ENCODE results near the gene GRAMD1B.
"Not testable (repeated sequence)": the region's sequence is repeated elsewhere in the genome, so short reads cannot be mapped to it uniquely, and the experiment has no call there.

GRAMD1B gene

DNA sequence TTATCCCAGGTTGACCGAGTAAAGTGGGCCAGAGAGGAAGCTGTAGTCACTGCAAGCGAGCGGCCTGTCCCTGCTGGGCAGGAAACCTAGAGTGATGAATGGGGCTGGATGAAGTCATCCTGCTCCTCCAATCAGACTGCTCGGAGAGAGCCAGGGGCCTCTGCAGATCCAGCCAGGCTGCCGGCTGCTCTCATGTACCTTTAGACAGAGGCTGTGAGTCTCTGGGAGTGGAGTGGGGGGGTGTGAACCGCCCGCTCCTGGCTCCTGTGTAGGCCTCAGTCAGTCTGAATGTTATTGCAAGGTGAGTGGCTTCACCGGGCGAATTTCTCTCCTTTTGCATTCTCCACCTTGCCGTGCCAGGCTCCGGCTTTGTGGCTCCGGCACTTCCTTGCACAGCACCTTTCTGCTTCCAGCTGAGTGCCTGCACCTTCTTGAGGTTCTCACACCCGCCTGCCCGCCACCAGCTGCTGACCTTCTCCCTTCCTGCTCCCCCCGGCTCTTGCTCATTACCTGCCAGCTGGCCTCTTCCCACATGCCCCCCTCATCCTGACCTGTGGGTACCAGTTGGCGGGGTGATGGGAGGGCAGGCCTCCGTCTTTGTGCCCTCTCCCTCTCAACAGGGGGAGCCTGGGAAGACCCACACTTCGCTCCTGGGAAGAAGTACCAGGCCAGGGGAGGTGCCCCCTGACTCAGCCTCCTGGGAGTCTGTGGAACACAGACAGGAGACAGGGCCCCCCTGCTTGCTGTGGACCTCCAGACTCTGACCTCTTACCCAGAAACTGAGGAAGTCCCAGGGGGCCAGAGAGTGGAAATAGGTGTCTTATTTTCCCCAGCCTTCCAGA is 79.9 kb downstream of the GRAMD1B start:
- H3K4me3 Mint-ChIP-seq = no peak overlapping the region
- DNase-seq (ENCODE audit: low spot score) = no peak
- H3K36me3 Mint-ChIP-seq (ENCODE audit: low read depth) = peaks cover 5% of the 10 kb centered on the region
- no peaks in the 10 kb centered on the region for H3K27me3 Mint-ChIP-seq (ENCODE audit: low read depth)
- H3K4me1 Mint-ChIP-seq (ENCODE audit: low read depth) = peaks cover 31% of the 10 kb centered on the region
- no peaks in the 10 kb centered on the region for H3K9me3 Mint-ChIP-seq
- H3K27ac Mint-ChIP-seq = no peak overlapping the region

DNA sequence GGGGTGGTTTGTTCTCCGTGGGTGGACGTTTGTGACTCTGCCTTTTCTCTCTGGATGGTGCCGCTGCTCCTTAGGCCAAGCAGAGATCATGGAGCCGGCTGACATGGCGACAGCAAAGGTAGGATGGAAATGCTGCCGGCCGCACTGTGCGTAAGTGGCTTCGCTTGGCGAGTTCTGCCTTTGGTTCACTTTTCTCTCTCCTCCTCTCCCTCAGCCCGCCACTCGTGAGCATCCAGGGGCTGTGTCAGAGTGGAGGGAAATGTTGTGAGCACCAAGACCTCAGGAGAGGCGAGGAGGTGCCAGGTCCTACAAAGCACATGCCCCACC is 80.5 kb downstream of the GRAMD1B start:
- Mint-ChIP-seq H3K27ac (no peak overlapping the region), H3K36me3 (ENCODE audit: low read depth) (peaks cover 6% of the 10 kb centered on the region), H3K9me3 (no peaks in the 10 kb centered on the region), H3K27me3 (ENCODE audit: low read depth) (no peaks in the 10 kb centered on the region), H3K4me1 (ENCODE audit: low read depth) (peaks cover 28% of the 10 kb centered on the region), H3K4me3 (no peak overlapping the region)
- no peak for DNase-seq (ENCODE audit: low spot score)

DNA sequence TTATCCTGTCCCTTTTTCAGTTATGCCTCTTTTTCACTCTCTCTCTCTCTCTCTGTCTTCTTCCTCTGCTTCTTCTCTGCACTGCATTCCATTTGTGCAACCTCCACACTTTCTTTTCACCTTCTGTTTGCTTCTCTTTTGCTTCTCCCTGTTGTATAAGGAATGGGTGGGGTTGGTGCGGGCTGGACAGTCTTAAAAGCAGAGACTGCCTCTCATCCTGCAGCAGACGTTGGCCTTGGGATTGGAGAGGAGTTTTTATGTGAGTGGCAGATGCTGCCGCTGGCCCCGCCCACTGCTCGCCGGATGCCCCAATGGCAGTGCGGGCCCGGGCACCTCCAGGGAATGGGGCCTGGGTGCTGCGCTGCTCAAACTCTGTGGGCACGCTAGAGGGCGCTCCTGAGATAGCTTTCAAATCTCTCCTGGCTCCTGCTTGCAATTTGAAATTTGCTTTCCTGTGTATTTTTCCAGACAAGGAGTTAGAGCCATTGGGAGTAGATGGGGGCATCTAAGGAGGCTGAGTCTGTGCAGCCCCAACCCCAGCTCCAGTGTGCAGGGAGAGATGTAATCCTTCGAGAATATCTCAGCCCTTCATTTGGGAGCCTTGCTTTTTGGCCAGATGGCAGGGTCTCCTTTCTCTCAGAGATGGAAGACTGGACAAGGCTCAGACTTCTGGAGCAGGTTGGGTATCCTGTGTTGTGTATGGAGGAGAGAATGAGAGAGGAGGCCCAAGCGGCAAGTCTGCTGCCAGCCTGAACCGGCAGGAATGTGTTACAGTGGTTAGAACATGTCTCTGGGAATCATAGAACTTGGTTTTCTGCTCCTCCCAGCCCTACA is 81.2 kb downstream of the GRAMD1B start:
- Mint-ChIP-seq H3K4me3 (no peak overlapping the region), H3K36me3 (ENCODE audit: low read depth) (peaks cover 3% of the 10 kb centered on the region), H3K9me3 (no peaks in the 10 kb centered on the region), H3K27me3 (ENCODE audit: low read depth) (no peaks in the 10 kb centered on the region), H3K27ac (peak overlapping the region; percentile 1), H3K4me1 (ENCODE audit: low read depth) (peaks cover 24% of the 10 kb centered on the region)
- peak; percentile 66 for DNase-seq (ENCODE audit: low spot score)

- H3K4me3 Mint-ChIP-seq; H3K27ac Mint-ChIP-seq; DNase-seq (ENCODE audit: low spot score); H3K27me3 Mint-ChIP-seq (ENCODE audit: low read depth); H3K9me3 Mint-ChIP-seq; H3K36me3 Mint-ChIP-seq (ENCODE audit: low read depth): not testable (repeated sequence)
- peaks cover 32% of the 10 kb centered on the region for H3K4me1 Mint-ChIP-seq (ENCODE audit: low read depth)
Measured at GRCh38 chr11:123513309-123513708, 83.2 kb downstream of the GRAMD1B start.

GRCh38 chr11:123516238-123516637 is 86.2 kb downstream of the GRAMD1B start:
- Mint-ChIP-seq H3K4me3 (no peak overlapping the region), H3K27ac (no peak overlapping the region), H3K36me3 (ENCODE audit: low read depth) (peaks cover 6% of the 10 kb centered on the region), H3K27me3 (ENCODE audit: low read depth) (no peaks in the 10 kb centered on the region), H3K4me1 (ENCODE audit: low read depth) (peaks cover 25% of the 10 kb centered on the region), H3K9me3 (peaks cover 5% of the 10 kb centered on the region)
- DNase-seq (ENCODE audit: low spot score) = no peak

- Mint-ChIP-seq H3K36me3 (ENCODE audit: low read depth) (peaks cover 9% of the 10 kb centered on the region), H3K4me3 (no peak overlapping the region), H3K4me1 (ENCODE audit: low read depth) (peaks cover 22% of the 10 kb centered on the region), H3K27ac (no peak overlapping the region), H3K27me3 (ENCODE audit: low read depth) (no peaks in the 10 kb centered on the region), H3K9me3 (peaks cover 8% of the 10 kb centered on the region)
- no peak for DNase-seq (ENCODE audit: low spot score)
Measured at GRCh38 chr11:123517559-123518364, 87.7 kb downstream of the GRAMD1B start.

DNA sequence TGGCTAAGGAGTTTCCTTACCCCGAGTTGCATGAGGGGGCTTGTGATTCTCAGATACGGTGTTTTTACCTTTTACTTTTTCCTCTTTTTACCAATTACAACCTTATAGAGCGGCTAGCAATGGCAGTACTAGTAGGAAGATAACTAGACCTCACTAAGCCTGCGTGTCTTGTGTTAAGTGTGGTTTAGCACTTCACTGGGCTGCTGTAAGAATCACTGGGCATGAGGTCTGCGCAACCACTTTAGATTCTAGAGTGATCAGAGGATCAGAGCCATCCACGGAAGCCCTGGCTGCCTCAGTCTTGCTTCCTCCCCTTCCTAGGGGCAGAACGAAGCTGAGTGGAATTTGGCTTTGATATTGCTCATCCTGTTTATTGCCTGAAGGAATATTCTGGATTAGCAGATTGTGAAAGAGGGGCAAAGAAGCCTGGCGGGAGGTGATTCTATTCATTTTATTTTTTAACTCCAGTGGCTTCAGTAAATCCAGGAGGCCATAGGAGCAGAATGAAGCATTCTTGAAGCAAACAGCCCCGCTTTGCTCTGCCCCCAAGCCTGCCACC is 88.5 kb downstream of the GRAMD1B start:
- peaks cover 8% of the 10 kb centered on the region for H3K9me3 Mint-ChIP-seq

GRCh38 chr11:123519055-123519796 is 89.2 kb downstream of the GRAMD1B start:
- peaks cover 9% of the 10 kb centered on the region for H3K36me3 Mint-ChIP-seq (ENCODE audit: low read depth)
- peaks cover 8% of the 10 kb centered on the region for H3K9me3 Mint-ChIP-seq
- peaks cover 19% of the 10 kb centered on the region for H3K4me1 Mint-ChIP-seq (ENCODE audit: low read depth)
- no peak overlapping the region for H3K27ac Mint-ChIP-seq
- DNase-seq (ENCODE audit: low spot score) = no peak
- H3K27me3 Mint-ChIP-seq (ENCODE audit: low read depth) = no peaks in the 10 kb centered on the region
- no peak overlapping the region for H3K4me3 Mint-ChIP-seq

More for the DNA sequence above, 88.5 kb downstream of the GRAMD1B start:
- Mint-ChIP-seq H3K36me3 (ENCODE audit: low read depth) (peaks cover 9% of the 10 kb centered on the region), H3K4me1 (ENCODE audit: low read depth) (peaks cover 19% of the 10 kb centered on the region), H3K27ac (no peak overlapping the region), H3K4me3 (no peak overlapping the region), H3K27me3 (ENCODE audit: low read depth) (no peaks in the 10 kb centered on the region)
- no peak for DNase-seq (ENCODE audit: low spot score)

- Mint-ChIP-seq H3K4me3 (no peak overlapping the region), H3K27me3 (ENCODE audit: low read depth) (no peaks in the 10 kb centered on the region), H3K4me1 (ENCODE audit: low read depth) (peaks cover 19% of the 10 kb centered on the region), H3K27ac (no peak overlapping the region), H3K36me3 (ENCODE audit: low read depth) (peaks cover 9% of the 10 kb centered on the region), H3K9me3 (peaks cover 8% of the 10 kb centered on the region)
- DNase-seq (ENCODE audit: low spot score) = no peak
Measured at GRCh38 chr11:123519797-123520193, 89.7 kb downstream of the GRAMD1B start.

- peaks cover 17% of the 10 kb centered on the region for H3K4me1 Mint-ChIP-seq (ENCODE audit: low read depth)
- not testable (repeated sequence) for H3K9me3 Mint-ChIP-seq; H3K27me3 Mint-ChIP-seq (ENCODE audit: low read depth); DNase-seq (ENCODE audit: low spot score); H3K27ac Mint-ChIP-seq; H3K36me3 Mint-ChIP-seq (ENCODE audit: low read depth); H3K4me3 Mint-ChIP-seq
Measured at GRCh38 chr11:123520476-123520875, 90.4 kb downstream of the GRAMD1B start.

DNA sequence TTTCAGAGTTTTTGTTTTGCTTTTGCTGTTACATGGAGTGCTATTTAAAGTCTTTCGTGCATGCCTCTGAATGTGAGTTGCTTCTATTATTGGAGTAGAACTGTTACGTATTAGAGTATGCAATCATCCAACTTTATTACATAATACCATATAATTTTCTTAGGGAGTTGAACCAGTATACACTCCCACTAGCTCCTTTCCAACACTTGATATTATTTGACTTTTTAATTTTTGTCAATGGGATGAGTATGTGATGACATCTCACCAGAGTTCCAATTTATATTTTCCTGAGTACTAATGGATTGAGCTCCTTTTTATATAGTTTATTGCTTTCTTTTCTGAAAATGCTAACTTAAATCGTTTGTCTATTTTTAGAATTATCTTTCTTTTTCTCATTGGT is 90.9 kb downstream of the GRAMD1B start:
- peaks cover 8% of the 10 kb centered on the region for H3K9me3 Mint-ChIP-seq
- no peak overlapping the region for H3K27ac Mint-ChIP-seq
- H3K4me1 Mint-ChIP-seq (ENCODE audit: low read depth) = peaks cover 17% of the 10 kb centered on the region
- H3K4me3 Mint-ChIP-seq = no peak overlapping the region
- no peaks in the 10 kb centered on the region for H3K27me3 Mint-ChIP-seq (ENCODE audit: low read depth)
- DNase-seq (ENCODE audit: low spot score) = no peak
- peaks cover 7% of the 10 kb centered on the region for H3K36me3 Mint-ChIP-seq (ENCODE audit: low read depth)

DNA sequence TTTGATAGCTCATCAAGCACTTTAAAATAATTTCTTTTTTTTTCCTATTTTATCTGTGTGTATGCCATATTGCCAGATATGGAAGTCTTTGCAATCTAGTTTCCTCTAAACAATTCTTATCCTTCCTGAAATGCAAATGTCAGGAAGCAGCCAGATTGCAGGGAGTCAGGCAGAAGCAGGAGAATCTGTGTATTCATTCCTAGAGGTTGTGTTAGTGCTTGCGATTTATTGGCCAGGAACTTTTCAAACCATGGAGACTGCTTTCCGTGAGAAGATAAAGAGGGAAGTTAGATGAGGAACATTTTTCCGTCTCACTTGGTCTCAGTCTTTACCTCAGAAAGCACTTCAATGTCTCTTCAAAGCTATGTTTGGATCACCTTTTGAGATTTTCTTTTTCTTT is 91.9 kb downstream of the GRAMD1B start:
- no peak for DNase-seq (ENCODE audit: low spot score)
- H3K4me3 Mint-ChIP-seq = no peak overlapping the region
- peaks cover 13% of the 10 kb centered on the region for H3K4me1 Mint-ChIP-seq (ENCODE audit: low read depth)
- H3K9me3 Mint-ChIP-seq = peaks cover 8% of the 10 kb centered on the region
- H3K27me3 Mint-ChIP-seq (ENCODE audit: low read depth) = no peaks in the 10 kb centered on the region
- no peak overlapping the region for H3K27ac Mint-ChIP-seq
- H3K36me3 Mint-ChIP-seq (ENCODE audit: low read depth) = peaks cover 7% of the 10 kb centered on the region

DNA sequence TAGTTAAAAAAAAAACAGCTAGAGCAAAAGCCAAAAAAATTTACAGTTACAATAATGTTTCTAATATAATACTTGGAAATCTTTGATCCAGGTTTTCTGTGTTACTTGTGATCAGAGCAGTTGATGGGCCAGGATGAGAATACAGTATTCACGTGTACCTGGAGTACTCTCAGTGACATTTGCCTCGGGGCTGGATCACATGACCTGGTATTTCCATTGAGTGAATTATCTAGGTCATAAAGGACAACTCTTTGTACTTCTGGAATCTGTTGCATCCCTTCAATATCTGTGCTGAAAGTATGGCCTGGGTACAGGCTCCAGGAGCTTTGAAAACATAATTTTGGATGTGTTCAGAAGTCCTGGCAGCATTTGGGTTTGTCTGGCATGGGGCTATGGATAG is 93.5 kb downstream of the GRAMD1B start:
- no peaks in the 10 kb centered on the region for H3K27me3 Mint-ChIP-seq (ENCODE audit: low read depth)
- H3K36me3 Mint-ChIP-seq (ENCODE audit: low read depth) = peaks cover 7% of the 10 kb centered on the region
- H3K4me3 Mint-ChIP-seq = no peak overlapping the region
- H3K4me1 Mint-ChIP-seq (ENCODE audit: low read depth) = no peaks in the 10 kb centered on the region
- H3K9me3 Mint-ChIP-seq = peaks cover 8% of the 10 kb centered on the region
- no peak overlapping the region for H3K27ac Mint-ChIP-seq
- DNase-seq (ENCODE audit: low spot score) = no peak

Measured in T-helper 2 cell treated with Interferon-gamma antibody and Interleukin-4, amounts not matched to agents 5 μg/mL and 100 μg/mL, for 36 hours (primary cell).